NCI-H345 treated with DMSO at 0.1 percent for 48 hours (cell line): ENCODE measurements around the gene CD99.

Experiments used
- DNase-seq: peaks from one replicate; lab custom pipeline; 2025; ENCODE audit not compliant: unreplicated experiment; lab: John Stamatoyannopoulos, UW

CD99 gene, protein sequence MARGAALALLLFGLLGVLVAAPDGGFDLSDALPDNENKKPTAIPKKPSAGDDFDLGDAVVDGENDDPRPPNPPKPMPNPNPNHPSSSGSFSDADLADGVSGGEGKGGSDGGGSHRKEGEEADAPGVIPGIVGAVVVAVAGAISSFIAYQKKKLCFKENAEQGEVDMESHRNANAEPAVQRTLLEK

GRCh38 chrX:2690856-2691542 is at the start of gene CD99:
Gene CD99, plus strand, starts transcription at chrX:2691295. Its CDS starts 66 bp downstream, at chrX:2691361.
- DNase-seq = no peak

- no peak for DNase-seq
These were observed 48.9 kb upstream of the CD99 start for GRCh38 chrX:2642146-2642545.

- no peak for DNase-seq
These were observed 48.3 kb upstream of the CD99 start for GRCh38 chrX:2642791-2643190.

- DNase-seq = no peak
These were observed 47.2 kb upstream of the CD99 start for GRCh38 chrX:2643880-2644279.

GRCh38 chrX:2645563-2645962 is 45.5 kb upstream of the CD99 start:
- DNase-seq = no peak

DNA sequence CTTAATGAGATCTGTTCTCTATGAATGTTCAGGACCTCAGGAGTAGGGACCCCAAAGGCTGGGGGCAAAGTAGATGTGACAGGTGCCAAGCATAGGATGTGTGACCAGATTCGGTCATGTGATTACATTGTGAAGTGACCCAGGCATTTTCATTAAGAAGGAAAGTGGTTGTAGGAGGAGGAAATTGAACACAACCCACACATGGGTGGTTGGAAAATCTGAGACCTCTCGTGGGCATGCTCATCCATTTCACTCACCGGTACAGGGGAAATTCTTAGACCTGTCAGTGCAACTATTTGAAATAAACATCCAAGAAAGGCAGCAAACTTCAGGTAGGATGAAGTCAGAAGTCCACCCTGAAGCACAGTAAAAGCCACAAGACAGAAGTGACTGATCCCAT is 43.5 kb upstream of the CD99 start:
- no peak for DNase-seq

- no peak for DNase-seq
These were observed 41.1 kb upstream of the CD99 start for GRCh38 chrX:2650037-2650436.

GRCh38 chrX:2650865-2651264 is 40.2 kb upstream of the CD99 start:
- no peak for DNase-seq

DNA sequence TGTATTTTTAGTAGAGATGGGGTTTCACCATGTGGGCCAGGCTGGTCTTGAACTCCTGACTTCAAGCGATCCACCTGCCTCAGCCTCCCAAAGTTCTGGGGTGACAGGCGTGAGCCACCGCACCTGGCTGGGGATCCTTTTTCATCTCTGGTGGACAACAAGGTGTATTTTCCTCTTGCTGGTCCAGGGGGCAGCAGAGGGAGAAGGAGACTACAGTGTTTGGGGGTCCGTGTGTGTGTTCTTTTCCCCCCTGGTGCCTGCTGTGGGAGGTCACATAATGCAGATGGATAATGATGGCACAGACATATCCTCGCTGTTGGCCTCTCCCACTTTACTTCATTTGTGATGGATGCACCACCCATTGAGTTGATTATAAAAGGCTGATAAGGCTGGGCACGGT is 39.0 kb upstream of the CD99 start:
- DNase-seq = no peak

DNA sequence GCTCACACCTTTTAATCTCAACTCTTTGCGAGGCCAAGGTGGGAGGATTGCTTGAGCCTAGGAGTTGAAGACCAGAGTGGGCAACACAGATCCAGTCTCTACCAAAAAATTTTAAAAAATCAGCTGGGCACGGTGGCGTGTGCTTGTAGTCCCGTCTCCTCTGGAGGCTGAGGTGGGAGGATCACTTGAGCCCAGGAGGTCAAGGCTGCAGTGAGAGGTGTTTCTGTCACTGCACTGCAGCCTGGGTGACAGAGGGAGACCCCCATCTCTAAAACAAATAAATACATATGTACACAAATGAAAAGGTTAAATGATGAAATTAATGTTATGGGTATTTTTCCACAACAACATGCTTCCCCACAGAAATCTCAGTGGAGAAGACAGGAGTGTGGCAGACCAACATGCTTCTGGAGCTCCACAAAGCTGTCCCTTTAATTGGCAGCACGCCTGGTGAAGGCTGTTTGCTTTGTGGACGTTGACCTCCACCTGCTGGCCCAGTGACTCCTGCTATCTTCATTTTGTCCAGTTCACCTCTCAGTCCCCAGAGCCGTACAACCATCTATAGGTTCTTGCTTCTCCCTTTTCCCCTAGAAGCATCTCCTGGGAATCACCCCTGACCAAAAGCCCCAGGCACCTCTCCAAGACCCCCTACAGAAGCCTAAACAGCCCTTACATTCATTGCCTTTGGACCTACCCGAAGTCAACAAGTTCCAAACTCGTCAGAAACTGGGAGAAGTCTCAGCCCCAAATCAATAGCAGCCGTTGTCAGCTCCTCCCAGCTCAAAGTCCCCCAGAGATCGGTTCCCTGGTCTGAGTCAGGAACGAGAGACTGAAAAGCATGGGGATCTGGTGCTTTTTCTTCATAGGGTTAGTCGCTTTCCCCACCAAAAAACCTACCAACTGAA is 36.4 kb upstream of the CD99 start:
- DNase-seq = no peak

GRCh38 chrX:2656257-2656836 is 34.7 kb upstream of the CD99 start:
- no peak for DNase-seq

DNA sequence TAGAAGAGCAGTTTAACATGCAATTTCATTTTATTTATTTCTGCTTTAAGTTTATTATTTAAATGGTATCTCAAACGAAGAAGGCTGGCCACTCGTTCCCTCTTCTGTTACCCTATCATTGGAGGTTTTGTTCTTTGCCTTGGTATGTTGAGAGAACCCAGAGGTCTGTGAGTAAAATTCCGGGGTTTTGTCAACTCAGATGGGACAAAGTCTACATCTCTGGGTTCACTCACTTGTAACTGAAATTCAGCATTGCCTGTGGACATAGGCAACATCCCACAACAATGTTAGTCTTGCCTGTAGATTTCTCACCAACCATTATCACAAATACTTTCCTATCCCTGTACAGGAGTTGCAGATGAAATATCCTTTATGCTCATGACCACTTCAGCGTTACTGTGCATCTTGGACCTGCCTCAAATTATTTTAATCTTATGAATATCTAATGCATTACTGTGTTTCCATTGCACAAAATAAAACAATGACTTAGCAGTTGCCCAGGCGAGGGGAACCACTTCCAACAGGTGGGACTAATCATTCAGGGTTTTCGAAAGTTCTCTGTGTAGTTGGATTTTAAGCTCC is 33.5 kb upstream of the CD99 start:
- DNase-seq = no peak

DNA sequence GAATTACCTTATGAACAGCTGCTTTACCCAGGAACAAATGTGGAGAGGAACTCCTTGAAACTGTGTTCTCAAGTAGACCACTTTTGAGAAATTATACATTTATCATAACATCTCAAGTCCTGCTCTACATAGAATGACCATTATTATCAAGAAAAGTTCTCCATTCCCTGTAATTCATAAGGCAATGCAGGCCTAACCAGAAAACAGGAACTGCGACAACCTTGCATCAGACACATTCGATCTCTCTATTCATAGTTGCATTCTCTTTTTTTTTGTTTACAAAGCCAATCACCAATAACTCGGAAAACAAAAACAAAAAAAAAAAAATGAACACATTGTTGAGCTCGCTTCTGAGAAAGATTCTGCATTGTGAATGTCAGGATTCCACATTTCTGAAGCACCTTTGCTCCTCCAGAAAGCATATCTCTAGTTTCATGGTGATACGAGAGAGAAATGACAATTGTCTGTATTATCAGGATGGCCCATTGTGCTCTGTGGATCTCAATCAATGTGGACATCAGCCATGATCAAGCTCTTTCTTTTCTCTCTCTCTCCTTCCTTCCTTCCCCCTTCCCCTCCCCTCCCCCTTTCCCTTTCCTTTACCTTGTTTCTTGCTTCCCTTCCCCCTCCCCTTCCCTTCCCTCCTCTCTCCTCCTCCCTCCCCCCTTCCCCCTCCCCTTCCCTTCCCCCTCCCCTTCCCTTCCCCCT is 32.4 kb upstream of the CD99 start:
- no peak for DNase-seq

- no peak for DNase-seq
These were observed 28.5 kb upstream of the CD99 start for GRCh38 chrX:2662586-2662985.

DNA sequence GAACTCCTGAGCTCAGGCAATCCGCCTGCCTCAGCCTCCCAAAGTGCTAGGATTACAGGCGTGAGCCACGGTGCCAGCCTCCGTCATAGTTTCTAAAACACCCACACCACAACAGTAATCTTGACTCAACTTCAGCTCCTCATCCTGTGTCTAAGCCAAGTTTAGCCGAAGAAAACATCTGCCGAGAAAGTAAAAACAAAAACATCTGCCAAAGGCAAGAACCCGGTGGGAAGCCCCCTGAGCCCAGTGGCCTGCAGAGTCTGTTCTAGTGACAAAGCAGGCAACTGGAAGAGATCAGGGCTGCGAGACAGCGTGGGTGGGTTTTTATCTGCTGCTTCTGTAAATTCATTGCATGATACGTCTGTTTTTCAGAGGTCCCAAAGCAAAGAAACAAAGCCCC is 26.6 kb upstream of the CD99 start:
- DNase-seq = no peak

DNA sequence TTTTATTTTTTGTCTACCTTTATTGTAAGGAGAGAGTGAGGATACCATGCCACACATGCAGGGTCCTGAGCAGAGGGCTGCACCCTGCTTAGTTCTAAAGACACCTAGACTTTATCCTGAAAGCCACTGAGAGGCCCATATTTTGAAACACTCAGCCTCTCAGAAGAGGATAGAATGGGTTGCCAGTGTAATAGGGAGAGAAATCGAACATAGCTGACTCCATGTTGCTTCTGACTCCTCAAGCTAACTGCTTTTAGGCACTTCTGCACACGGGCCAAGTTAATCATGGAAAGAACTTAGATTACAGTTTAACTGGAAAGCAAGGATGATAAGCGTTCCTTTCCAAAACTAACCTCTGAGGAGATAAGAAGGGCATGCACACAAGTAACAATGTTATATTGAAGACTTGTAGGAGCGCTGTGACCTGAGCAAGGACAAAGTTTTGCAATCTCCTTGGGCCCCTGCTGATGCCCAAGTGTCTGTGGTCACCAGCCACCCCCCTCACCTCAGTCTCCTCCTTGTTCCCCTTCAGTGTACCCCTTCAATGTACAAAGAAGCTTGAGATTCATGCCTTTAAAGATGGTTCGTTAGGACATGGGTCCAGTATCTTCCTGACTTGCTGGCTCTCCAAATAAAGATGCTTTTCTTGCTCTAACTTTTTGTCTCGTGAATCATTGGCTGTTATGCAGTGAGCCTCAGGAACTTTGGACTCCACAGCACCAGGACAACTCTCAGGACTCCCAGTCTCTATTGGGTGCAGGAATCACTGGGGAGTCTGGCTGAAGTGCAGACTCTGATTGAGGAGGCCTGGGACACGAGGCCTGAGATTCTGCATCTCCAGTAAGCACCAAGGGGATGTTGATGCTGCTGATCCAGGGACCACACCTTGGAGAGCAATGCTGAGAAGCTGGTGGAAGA is 25.4 kb upstream of the CD99 start:
- DNase-seq = no peak

GRCh38 chrX:2666491-2666890 is 24.6 kb upstream of the CD99 start:
- no peak for DNase-seq

- no peak for DNase-seq
These were observed 20.1 kb upstream of the CD99 start for GRCh38 chrX:2670978-2671377.

DNA sequence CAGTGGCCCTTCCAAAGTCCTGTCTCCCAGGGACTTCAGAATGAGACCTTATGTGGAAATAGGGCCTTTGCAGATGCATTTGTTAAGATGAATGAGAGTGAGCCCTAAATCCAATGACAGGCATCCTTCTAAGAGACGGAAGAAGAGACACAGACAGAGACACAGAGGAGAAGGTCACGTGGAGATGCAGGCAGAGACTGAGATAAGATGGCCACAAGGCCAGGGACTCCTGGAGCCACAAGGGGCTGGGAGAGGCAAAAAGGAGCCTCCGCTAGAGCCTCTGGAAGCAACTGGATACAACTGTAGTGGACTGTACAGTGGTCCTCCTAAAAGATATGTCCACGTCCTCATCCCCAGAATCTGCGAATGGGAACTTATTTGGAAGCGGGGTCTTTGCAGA is 19.0 kb upstream of the CD99 start:
- DNase-seq = no peak

GRCh38 chrX:2673611-2674010 is 17.5 kb upstream of the CD99 start:
- DNase-seq = no peak
